Measurements from ENCODE around the gene NPHS1. TPM values are rescaled to one million over a fixed set of nuclear protein-coding genes. Genes with fewer than 3 reads are reported as not detected.

The NPHS1 gene
- polyA plus RNA-seq, 3 donors = 111 to 126 (median 124) TPM

DNA sequence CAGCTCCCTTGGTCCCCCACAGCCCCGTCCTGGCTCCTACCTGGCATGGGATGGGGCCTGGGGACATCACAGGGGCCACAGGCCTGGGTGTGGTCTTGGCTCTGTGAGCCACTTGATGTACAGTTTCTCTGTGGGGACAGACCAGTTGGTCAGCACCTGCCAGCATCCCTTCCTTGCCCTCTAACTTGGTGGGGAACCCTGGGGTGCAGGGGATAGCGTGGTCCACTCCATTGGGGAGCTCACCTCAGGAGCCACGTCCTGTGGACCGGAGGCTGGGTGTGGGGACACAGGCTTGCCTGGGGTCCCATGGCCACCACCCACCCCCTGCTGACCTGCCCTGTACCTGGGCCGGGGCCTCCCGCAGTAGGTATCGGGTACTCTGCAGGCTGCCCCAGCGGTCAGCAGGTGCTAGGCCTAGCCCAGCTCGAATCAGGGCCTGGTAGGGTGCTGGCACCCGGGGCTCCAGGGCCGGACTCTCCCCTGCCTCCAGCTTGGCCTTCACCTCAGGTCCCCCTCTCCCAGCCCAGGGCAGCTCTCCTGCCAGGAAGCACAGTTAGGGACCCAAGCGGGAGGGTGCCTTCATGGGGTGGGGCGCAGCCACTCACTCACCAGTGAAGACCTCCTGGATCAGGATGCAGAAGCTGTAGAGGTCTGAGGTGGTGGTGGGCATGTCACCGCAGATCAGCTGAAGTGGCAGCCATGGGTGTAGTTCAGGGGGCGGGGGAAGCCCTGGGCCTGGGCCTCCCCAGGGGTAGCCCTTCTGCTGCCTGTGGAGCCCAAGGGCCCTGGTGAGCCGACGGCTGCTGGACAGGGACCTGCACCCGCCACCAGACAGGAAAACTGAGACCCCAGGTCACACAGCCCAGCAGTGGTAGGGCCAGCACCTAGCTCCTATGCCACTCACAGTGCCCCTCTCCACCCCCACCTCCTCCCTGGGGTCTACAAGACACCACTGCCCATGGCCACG lies 62.0 kb downstream of the NPHS1 start:
- no peak for DNase-seq (ENCODE audit: low read depth in 3 of 3, low spot score in 2 of 3)

DNA sequence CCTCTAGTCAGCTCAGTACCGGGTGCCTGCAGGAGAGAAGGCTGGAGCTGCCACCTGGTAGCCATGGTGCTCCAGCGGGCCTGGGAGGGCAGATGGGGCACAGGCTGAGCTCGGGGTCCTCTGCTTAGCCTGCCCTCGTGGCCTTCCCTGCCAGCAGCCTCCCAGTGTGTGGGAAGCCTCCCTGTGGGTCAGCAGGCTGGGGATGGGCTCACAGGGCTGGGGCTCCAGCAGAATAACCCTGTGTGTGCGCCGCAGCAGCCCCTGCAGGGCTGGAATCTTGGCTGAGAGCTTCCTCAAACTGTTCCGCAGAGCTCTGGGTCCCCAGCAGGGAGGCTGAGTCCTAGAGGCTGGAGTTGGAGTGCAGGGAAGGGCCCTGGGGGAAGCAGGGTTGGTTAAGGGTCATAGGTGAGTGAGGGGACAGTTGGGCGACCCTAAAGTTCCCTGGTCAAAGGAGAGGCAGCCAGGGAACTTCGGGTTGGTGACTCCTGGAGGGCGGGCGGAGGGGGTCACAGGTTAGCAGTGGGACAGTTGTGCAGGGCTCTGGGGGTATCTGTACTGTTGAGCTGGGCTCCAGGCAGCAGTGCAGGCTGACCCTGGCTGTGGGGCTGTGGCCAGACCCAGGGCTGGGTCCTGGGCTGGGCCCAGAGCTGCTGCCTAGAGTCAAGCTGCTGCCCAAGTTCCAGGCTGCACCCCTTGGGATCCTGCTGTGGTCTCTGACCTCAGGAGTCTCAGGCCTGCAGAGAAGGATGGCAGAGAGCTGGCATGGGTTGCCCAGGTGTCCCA lies 62.9 kb downstream of the NPHS1 start:
- DNase-seq (ENCODE audit: low read depth in 3 of 3, low spot score in 2 of 3) = no peak

DNA sequence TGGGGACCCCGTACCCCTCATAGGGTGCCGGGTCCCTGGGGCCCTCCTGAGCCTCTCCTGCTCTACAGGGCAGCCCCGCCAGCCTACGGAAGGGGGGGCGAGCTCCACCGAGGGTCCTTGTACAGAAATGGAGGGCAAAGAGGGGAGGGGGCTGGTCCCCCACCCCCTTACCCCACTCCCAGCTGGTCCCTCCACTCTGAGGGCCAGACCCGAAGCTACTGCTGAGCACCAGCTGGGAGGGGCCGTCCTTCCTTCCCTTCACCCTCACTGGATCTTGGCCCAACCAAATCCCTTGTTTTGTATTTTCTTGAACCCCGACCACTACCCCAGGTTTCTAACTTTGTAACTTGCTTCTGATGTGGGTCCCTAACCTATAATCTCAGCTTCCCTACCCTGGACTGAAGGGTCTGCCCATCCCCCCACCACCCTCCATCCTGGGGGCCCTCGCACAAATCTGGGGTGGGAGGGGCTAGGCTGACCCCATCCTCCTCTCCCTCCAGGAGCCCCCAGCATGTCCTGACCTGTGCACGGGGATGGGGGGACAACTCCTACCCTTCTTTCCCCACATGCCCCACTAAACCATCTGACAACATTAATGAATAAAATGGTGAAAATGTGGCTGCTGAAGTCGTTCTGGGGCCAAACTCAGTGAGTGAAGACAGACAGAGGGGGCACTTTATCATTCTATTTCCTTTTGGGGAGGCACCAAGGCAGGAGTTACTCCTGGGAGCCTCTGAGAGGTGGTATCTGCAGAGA lies 63.9 kb downstream of the NPHS1 start:
- DNase-seq (ENCODE audit: low read depth in 3 of 3, low spot score in 2 of 3) = no peak

DNA sequence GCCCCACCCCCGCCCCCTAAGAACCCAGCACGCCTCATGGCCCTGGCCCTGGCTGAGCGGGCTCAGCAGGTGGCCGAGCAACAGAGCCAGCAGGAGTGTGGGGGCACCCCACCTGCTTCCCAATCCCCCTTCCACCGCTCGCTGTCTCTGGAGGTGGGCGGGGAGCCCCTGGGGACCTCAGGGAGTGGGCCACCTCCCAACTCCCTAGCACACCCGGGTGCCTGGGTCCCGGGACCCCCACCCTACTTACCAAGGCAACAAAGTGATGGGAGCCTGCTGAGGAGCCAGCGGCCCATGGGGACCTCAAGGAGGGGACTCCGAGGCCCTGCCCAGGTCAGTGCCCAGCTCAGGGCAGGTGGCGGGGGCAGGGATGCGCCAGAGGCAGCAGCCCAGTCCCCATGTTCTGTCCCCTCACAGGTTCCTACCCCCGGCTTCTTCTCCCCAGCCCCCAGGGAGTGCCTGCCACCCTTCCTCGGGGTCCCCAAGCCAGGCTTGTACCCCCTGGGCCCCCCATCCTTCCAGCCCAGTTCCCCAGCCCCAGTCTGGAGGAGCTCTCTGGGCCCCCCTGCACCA lies 65.0 kb downstream of the NPHS1 start:
- no peak for DNase-seq (ENCODE audit: low read depth in 3 of 3, low spot score in 2 of 3)

DNA sequence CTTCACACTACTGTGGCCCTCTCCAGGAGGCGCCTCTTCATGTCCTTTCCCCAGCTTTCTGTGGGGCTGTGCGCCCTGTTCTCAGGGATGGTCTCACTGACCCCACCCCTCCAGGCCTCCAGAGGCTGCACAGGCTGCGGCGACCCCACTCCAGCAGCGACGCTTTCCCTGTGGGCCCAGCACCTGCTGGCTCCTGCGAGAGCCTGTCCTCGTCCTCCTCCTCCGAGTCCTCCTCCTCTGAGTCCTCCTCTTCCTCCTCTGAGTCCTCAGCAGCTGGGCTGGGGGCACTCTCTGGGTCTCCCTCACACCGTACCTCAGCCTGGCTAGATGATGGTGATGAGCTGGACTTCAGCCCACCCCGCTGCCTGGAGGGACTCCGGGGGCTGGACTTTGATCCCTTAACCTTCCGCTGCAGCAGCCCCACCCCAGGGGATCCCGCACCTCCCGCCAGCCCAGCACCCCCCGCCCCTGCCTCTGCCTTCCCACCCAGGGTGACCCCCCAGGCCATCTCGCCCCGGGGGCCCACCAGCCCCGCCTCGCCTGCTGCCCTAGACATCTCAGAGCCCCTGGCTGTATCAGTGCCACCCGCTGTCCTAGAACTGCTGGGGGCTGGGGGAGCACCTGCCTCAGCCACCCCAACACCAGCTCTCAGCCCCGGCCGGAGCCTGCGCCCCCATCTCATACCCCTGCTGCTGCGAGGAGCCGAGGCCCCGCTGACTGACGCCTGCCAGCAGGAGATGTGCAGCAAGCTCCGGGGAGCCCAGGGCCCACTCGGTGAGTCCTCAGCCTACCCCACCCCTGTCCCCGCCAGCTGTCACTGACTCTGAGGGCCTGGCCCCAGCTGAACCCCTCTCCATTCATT lies 65.8 kb downstream of the NPHS1 start:
- DNase-seq (ENCODE audit: low read depth in 3 of 3, low spot score in 2 of 3) = no peak

DNA sequence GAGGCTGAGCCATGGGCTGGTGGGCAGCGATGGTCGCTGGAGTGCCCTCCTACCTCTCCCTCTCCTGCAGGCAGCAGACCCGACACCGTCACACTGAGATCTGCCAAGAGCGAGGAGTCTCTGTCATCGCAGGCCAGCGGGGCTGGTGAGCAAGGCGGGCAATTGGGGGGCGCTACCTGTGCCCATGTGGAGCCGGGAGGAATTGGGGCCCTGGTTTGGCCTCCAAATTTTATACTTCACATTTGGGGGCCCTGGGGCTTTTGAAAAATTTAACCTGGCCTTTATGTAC lies 67.0 kb downstream of the NPHS1 start:
- DNase-seq (ENCODE audit: low read depth in 3 of 3, low spot score in 2 of 3) = no peak

DNA sequence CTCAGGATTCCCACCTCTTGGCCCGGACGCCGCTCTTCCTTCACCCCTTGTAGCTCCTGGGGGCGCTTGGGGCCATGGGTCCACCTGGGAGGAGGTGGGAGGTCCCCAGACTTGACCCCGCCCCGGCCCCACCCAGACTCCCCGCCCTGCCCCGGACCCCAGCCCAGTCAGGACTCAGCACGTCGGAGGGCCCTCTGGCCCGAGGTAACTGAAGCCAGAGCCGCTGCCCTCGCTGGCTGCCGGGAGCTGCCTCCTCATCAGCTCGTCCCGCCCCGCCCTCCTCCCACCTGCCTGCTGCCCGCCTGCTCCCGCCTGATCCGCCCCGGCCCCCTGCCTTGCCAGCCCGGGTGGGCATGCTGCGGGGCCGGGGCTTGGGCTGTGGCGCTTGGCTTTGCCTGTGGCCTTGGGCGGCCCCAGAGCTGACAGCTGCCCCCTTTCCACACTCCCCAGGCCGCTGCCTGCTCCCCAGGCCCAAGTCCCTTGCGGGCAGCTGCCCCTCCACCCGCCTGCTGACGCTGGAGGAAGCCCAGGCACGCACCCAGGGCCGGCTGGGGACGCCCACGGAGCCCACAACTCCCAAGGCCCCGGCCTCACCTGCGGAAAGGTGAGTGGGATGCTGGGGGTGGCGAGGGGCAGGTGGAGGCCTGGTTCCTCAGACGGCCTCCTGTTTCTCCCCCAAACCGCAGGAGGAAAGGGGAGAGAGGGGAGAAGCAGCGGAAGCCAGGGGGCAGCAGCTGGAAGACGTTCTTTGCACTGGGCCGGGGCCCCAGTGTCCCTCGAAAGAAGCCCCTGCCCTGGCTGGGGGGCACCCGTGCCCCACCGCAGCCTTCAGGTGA lies 67.6 kb downstream of the NPHS1 start:
- DNase-seq (ENCODE audit: low read depth in 3 of 3, low spot score in 2 of 3) = no peak

DNA sequence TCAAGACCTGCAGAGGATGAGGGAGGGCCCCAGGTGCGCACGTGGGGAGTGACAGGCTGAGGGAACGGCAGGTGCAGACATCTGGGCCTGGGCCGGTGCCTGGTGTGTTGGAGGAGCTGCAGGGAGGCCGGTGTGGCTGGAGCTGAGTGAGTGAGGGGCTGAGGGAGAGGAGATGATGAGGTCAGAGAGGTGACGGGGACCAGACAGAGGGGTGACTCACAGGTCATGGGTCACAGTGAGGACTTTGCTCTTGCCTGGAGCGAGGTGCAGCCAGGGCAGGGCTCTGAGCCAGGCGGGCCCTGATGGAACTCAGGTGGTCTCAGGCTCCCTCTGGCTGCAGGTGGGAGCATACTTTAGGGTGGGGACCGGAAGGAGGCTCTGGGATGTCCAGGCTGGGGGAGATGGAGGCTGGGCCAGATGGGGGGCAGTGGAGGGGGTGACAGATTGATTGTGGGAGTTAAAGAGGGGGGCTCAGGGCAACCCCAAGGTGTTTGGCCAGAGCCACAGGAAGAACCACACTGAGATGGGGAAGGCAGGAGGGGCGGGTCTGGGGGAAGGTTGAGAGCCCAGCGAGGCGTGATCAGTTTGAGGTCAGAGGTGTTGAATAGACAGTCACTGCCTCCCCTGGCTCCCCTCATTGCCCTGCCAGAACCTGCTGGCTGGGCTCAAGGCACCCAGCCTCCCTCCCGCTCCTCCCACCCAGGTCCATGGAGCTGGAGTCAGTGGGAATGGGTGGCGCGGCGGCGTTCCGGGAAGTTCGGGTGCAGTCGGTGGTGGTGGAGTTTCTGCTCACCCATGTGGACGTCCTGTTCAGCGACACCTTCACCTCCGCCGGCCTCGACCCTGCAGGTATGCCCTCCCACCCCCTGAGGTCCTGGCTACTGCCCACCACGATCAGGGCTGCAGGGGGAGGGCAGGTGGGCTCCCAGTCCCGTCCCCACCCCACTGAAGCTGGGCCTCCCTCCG lies 68.6 kb downstream of the NPHS1 start:
- DNase-seq (ENCODE audit: low read depth in 3 of 3, low spot score in 2 of 3) = no peak

DNA sequence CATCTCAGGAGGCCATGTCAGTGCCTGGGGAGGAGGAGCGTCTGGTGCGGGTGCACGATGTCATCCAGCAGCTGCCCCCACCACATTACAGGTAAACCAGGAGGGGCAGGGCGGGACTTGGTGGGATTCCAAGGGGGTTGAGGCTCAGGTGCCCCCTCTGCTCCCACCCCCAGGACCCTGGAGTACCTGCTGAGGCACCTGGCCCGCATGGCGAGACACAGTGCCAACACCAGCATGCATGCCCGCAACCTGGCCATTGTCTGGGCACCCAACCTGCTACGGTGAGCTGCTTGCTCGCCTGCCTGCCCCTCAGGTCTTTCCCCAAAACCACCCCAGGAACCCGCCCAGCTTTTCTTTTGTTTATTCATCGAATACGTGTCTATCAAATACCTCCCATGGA lies 69.7 kb downstream of the NPHS1 start:
- DNase-seq (ENCODE audit: low read depth in 3 of 3, low spot score in 2 of 3) = no peak

DNA sequence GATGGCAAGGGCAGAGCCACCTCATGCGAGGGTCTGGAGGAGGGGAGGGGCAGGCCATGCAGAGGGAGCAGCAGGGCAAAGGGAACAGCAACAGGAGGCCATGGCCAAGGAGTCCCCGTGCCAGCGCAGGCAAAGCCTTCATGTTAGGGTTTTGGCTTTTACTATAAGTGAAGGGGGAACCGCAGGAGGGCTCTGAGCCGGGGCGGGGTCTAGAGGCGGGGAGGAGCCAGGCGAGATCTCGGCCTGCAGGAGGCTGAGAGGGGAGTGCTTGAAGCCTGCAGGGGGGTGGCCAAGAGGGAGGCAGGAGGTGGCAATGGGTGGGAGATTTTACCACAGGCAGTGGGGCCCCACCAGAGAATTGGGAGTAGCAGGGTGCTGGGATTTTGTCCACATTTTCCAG lies 70.7 kb downstream of the NPHS1 start:
- no peak for DNase-seq (ENCODE audit: low read depth in 3 of 3, low spot score in 2 of 3)

DNA sequence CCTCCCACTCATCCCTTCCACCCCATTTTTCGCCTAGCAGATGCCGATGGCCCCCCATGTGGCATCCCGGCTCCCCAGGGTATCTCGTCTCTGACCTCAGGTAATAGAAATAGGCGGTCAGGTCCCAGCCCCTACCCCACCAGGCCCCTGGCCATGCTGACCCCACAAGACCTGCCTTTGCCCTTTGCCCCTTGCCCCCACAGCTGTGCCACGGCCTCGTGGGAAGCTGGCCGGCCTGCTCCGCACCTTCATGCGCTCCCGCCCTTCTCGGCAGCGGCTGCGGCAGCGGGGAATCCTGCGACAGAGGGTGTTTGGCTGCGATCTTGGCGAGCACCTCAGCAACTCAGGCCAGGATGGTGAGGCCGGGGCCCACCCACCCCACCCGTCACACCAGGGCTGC lies 71.6 kb downstream of the NPHS1 start:
- DNase-seq (ENCODE audit: low read depth in 3 of 3, low spot score in 2 of 3) = no peak

DNA sequence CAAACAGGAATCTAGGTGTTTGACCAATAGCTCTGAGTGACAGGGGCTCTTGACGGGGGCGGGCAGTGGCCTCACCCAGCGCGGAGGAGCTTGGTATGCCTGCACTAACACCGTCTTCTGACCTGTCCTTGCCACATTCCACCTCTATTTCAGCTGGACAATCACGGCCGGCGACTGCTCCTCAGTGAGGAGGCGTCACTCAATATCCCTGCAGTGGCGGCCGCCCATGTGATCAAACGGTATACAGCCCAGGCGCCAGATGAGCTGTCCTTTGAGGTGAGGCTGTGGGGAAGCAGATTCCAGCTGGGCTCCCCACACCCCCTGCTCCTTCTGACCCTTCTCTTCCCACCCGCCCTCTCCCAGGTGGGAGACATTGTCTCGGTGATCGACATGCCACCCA lies 72.2 kb downstream of the NPHS1 start:
- no peak for DNase-seq (ENCODE audit: low read depth in 3 of 3, low spot score in 2 of 3)

DNA sequence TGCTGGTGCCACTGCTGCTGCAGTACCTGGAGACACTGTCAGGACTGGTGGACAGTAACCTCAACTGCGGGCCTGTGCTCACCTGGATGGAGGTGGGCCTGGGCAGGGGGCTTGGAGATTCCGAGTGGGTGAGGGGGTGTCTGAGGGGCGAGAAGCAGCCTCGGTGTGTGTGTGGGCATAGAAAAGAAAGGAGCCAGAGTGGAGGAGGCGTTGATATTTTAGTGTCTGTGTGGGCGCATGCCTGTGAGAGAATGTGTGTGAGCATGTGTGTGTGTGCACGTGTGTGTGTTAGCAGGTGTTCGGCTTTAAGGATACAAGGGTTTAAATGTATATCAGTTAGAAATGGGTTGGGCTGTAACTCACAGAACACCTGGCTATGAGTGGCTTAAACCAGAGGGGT lies 73.3 kb downstream of the NPHS1 start:
- no peak for DNase-seq (ENCODE audit: low read depth in 3 of 3, low spot score in 2 of 3)

DNA sequence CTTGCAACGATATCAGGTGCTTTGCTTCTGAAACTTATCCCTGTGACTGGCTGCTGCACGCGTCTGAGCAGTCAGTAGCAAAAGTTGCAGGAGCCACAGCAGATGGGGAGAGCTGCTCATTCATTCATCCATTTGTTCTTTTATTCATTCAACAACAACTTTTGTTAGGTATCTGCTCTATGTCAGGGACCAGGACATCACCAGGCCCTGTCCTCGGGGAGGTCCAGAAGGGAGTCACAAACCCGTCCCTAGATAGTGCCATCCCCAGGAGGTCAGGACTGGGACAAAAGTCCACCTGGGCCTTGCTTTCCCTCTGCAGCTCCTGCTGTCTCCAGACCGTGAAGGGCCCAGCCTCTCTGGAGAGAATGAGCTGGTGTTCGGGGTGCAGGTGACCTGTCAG lies 74.3 kb downstream of the NPHS1 start:
- no peak for DNase-seq (ENCODE audit: low read depth in 3 of 3, low spot score in 2 of 3)

DNA sequence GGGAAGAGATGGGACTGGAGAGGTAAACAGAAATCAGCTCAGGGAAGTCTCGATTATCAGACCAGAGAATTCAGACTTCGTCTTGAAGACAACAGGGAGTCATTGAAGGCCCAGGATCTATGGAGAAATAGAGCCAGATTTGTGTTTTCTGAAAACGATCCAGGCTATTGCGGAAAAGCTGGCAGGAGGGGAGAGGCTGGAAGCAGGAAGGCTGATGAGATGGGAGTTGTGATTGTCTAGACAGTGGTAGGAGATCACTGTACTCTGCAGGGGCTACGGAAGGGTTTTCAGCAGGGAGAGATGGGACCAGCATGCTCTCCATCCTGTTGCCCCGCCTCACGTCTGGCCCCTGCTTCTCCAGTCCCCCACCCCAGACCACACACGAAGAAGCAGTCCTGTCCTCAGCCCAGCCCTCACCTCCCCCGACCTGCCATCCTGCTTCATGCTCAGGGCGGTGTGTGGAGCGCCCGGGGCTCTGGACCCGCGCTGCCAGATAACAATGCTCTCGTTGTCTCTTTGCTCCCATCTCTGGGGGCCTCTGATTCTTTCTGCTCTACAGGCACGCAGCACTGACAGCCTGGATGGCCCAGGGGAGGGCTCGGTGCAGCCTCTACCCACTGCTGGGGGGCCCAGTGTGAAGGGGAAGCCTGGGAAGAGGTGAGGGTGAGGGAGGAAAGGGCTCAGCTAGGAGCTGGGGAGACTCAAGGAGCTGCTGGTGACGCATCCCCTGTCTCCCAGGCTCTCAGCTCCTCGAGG lies 75.0 kb downstream of the NPHS1 start:
- DNase-seq (ENCODE audit: low read depth in 3 of 3, low spot score in 2 of 3) = no peak

DNA sequence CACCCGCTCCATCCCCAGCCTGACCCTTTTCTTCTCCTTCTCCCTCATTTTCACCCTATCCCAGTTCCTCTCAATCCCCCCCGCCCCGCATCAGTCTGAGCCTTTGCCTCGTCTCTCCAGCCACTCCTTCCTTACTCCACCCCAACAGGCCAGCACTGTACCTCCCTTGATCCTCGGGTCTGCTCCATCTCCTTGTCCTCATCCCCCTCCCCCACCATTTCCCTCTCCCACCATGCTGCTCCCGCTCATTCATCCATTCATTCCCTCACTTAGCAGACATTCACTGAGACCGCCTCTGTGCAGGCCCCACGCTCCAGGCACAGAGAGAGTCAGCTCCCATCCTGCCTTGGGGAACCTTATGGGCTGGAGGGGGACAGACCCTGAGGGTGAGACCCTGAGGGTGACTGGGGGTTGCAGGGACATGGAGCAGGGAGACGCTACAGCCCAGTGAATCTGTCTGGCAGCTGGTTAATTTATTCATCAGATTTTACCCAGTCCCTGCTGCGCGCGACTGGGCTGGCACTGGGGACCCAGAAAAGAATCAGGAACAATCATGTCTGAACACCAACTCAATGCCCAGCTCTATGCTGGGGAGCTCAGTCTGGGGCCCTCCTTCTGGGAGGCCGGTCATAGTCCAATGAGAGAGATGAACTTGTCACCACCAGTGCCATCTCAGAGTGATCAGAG lies 76.1 kb downstream of the NPHS1 start:
- no peak for DNase-seq (ENCODE audit: low read depth in 3 of 3, low spot score in 2 of 3)

Data from right renal cortex interstitium (tissue), 3 donors.